GM18907 (cell line): ENCODE measurements around the gene IARS1.

Experiments
- ATAC-seq: cut with Tn5 transposase; IDR thresholded peaks from one replicate; pipeline ENCODE4 v1.9.1; 2021; ENCODE audit warnings: mild to moderate bottlenecking, moderate library complexity; ENCODE audit not compliant: unreplicated experiment

Gene IARS1

DNA sequence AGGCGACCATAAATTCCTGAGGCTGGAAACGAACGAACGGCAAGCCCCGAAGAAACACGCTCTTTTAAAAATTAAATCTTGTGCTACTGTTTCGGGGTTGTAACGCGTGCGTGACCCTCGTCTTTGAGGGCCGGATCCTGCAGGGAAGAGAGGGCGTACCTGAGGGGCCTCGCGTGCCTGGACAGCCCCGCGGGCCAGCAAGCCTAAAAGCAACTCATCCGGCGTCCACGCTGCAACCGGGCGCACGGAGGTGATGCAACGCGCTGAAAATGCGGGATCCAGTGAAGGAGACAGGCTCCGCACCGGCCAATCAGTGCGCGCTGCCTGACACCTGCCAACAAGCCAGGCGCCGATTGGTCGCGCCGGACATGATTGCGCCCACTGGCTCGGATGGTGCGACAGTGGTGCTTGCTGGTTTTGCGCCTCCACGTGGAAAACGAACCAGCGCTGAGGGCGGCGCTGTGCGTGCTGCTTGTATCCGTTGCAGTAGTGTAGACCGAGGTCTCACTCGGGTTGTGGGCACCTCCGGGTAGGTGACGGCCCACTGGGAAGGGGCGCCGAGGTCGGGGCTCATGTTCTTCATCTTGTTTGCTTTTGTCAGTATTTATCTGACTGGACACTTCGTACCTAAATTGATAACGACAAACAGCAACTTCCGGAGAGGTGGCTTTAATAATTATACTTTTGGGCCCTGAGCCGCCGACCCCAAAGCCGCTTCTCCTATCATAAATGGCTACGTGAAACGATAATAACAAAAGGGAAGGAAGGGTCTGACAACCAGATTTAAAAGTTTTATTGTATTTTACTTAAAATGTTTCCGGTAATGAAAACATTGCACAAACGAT is at the start of gene IARS1:
IARS1 (minus strand) TSS at position 246 of the 845 bp plus-strand sequence. CDS start 4,278 bp downstream, outside the sequence.
- ATAC-seq, result peak; percentile 96

DNA sequence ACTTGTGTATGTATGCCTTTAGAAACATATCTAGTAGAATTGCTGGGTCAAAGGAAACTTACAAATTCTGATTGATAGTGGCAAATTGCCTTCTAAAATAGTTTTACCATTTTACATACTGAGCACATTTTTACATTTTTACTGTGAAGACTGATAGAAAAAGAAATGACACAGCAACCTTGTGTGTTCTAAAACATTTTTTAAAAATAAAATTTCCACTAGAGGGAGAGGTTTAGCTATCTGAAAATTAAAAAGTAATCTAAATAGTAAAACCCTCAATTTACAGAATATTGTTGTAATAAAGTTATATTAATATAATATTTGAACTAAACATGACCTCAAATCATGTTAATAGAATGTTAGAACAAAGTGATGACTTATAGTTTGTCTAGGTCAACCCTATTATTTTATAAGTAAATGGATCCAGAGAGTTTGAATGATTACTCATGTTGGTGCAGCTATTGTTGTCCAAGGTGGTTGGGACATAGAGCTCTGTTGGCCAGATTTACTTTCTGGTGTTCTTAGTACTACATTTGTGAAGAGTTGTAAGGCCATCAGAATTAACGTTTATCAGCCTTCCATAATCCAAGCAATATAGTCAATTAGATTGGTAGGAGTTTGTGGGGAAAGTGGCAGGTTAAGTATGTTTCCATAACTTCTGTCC is 49.5 kb upstream of the IARS1 start:
- no peak for ATAC-seq

- ATAC-seq, result no peak
Observed at GRCh38 chr9:92341578-92341977, 48.1 kb upstream of the IARS1 start.

DNA sequence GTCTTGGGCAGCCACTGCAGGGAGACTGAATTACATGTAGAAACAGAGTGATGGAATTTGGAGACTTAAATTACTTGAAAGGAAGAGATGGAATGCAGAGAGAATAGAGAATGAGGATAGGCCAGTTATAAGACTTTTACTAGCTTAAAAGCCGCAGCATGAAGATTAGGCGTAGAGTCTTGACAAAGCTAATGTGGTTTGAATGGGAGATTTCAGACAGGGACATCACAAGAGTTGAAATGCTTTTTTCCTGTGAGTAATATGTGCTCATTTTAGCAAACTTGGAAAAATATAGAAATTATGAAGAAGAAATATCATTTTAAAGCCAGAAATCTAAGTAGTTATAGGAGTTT is 39.8 kb upstream of the IARS1 start:
- no peak for ATAC-seq

DNA sequence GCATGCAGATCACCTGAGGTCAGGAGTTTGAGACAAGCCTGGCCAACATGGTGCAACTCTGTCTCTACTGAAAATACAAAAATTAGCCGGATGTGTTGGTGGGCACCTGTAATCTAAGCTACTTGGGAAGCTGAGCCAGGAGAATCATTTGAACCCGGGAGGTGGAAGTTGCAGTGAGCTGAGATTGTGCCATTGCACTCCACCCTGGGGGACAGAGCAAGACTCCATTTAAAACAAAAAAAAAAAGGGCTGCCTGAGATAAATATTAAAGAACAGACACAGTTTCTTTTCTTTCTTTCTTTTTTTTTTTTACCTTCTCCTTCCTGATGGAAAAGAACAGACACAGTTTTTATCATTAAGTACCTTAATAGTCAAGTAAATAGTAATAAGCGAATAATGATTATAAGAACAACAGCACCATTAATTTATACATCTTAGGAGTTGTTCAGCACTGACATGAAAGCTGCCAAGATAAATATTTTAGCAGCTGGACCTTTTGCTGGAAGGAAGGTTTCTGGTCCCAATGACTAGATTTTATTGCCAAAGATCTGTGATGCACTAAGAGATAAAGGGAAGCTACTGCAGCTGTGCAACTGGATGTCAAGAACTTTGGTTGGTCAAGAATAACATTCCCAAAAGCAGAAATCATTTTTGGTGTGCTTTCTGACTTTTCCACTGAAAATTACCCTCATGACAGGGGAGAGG is 39.2 kb upstream of the IARS1 start:
- no peak for ATAC-seq

DNA sequence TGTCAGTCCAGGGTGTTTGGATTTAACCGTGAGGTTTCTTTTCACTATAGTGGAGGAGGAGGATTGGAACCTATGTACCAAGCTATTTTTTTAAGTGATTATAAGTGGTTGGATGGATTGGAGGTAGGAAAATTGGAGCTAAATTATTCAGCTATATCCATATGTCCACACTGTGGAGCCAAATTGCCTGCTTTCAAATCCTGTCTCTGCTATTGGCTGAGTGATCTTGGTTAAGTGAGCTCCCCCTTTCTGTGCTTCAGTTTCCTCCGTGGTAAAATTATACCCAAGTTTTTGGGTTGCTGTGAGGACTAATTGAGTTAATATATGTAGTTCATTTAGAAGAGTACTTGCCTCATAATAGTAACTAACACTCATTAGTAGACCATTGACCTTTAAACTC is 34.7 kb upstream of the IARS1 start:
- no peak for ATAC-seq

DNA sequence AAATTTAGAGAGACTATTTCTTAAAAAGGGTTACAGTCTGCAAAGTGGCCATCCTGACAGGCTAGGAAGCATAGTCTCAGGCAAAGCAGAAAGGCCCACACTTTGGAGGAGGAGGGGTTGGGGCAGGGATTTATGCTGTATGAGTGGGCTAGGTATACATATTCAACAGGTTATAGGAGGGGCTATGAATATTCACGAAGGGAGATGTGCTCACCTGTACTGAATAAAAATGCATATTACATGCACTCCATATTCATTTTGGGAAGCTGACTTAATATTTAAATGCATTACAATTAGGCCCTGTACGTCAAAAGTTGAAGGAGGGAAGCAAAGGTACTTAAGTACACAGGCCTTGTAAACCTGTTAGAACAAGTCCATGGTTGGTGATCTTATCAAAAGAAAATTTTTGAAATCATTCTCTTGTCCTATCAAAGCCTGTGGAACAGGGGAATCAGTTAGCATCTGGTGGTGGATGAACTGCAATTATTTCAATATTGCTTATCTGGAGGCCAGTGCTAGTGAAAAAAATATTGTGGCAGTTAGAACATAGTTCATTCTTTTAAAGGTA is 33.9 kb upstream of the IARS1 start:
- no peak for ATAC-seq

DNA sequence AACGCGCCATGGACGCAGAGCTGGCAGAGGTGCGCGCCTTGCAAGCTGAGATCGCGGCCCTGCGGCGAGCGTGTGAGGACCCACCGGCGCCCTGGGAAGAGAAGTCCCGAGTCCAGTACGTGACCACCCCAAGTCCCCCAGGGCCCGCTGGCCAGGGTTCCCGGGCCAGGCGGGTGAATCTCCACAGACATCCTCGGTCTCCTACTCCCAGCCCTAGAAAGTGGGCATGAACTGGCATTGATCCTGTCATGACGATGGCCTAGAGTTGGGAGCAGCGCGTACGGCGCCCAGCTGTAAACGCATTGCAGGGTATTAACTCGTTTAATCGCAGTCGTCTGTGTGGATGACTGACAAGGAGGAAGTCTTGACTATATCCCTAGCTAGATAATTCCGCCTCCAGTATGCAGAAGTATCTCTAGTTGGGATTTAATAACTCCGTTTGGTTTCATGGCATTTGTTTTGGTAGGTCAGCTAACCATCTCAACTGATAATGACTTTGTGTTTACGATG is 32.5 kb upstream of the IARS1 start:
- ATAC-seq, result no peak

DNA sequence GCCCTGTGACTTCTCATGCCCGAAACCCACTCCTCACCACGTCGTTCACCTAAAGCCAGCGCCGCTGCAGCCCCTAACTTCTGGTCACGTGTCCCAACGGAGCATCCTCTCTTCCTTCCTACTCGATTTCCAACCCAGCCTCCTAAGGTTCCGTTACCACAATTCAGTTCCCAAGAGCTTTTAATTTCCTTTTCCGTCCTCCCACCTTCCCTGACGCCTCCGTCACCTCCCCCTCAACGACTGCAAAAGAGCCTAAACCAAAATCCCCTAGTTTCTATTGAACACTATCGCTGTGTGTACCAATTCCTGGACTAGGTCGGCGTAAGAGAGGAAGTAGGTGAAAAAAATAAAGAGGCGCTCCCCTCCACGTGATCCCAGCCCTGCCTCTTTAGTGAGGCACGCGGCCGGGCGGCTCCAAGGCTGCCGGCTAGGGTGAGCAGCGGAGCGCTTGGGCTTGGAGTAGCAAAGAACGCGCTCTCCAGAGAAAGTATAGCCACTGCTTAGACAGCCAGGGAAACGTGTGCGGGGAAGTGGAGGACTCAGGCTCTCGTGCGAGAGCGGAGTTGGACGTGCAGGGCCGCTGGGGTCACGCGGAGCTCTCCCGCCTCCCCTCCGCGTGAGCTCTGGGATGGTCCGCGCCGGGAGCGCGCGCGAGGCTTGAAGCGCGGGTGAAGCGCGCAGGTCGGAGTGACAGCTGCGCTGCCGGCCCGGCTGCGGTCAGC is 31.9 kb upstream of the IARS1 start, which contains the start of the genes CENPP and NOL8:
CENPP (plus strand) TSS at position 685 of the 722 bp plus-strand sequence.
NOL8 (minus strand) TSS at position 82 of the 722 bp plus-strand sequence. CDS start 1,189 bp downstream, outside the sequence.
- peak; percentile 91 for ATAC-seq

DNA sequence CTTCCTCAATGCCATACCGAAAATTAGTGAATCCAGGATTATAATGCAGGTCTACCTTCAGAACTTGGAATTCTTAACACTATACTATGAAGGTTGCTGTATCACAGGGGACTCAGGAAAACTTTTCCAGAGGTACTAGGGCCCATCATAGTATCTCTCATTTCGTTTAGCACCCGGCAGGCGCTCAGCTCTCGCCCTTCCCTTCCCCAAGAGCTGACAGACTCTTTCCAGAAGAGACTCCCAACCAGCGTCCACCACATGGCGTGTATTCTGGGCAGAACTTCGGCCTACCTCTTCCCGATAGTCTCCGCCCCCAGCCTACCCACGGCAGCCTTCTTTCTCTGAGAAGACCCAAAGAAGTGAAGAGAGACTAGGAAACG is 31.4 kb upstream of the IARS1 start:
- no peak for ATAC-seq

GRCh38 chr9:92324431-92324830 is 30.9 kb upstream of the IARS1 start:
- no peak for ATAC-seq

DNA sequence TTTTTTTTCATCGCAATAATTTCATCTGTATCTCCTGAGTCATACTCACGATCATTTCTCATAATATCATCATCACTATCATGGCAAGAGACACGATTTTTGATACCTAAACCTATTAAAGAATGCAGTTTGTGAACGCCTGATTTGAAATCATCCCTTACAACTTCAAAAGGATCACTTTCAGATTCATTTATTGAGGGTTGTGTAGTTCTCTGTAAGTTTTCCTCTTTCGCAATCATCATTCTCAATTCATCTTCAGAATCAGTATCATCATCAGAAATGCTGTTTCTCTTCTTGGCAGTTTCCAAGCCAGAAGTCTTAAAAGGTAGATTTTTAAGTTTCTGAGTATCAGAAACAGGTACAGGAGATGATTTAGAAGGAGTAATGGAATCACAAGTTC is 22.0 kb upstream of the IARS1 start:
- no peak for ATAC-seq

DNA sequence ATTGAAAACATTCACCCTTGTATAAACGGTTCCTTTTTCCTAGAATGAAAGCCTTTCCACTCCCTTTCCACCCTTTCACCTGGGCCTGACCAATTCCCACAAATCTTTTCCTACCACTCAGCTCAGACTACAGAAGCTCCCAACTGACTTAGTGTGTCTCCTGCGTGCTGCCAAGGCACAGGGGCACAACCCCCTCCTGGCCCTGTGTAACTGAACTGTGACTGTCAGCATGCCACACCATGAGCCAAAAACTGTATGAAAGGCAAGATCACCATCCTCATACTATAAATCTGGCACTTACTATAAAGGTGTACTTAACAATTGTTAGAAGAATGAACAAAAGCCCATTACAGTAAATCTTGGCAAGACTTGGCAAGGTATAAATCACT is 20.1 kb upstream of the IARS1 start:
- ATAC-seq, result no peak

- no peak for ATAC-seq
Observed at GRCh38 chr9:92312887-92313623, 19.6 kb upstream of the IARS1 start.

DNA sequence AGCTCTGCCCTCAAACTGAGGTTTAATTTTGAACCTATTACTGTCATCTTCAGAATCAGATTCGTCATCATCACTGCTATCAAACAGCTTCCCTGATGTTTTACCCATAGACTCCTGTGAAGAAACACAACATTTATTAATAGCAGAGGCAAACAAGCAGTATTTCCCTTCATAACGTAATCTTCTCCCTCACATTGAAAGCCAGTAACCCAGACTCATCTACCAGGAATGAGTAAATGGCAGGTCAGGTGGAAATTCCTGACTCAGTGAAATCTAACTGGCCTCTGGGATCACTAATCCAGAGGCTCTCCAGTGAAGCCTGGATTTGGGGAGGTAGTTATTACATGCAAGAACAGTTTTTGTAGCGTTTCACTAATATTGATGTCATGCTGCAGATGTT is 17.1 kb upstream of the IARS1 start:
- ATAC-seq, result no peak

DNA sequence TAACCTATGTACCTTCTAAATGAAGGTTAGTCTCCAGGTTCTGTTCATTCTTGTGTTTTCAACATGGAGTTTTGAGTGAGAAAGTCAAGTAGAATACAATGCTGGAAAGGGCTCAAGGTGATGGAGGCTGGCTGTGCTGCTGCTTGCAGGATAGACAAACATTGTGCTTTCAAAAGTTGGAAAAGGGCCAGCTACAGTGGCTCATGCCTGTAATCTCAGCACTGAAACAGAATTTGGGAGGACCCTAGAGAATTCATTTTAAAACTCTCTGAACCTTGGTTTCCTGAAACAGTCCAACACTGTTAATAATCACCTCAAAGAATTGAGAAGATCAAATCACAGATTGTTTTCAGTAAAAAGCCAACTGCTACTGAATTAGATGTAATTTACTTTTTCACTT is 15.4 kb upstream of the IARS1 start:
- no peak for ATAC-seq

DNA sequence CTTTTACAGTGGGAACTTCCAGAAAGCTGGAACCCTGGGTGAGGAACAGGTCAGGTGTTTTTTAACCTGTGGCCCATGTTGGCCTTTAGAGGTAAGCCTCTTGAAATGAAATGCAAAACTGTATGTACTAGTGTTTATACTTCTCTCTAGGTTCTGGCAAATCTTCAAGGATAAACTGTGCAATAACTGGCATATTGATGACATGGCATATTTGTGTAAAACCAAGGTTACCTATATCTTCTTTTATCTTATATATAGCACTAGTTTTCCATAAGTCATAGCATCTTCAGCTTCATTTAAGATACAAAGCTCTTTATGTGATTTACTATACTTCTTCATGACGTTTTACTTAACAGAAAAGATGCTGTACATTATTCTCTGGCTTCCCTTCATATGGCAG is 7.4 kb upstream of the IARS1 start:
- no peak for ATAC-seq

DNA sequence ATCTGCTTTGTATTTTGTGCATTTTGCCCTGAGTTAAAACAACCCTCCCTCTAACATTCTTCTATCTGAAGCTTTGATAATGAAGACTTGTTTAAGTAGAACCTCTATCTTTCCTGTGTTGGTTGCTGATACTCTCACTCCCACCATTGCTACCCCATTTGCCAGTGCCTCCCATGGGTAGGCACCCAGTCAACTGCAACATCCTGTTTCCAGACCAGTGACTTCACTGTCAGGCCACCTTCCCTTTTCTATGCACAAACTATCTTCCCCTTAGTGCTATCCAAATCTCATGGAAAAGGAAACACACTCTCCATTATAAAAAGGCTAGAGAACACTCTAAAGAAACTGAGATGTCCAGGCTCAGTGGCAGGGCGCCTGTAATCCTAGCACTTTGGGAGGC is 5.6 kb upstream of the IARS1 start:
- no peak for ATAC-seq

GRCh38 chr9:92298036-92298435 is 4.5 kb upstream of the IARS1 start:
- no peak for ATAC-seq

DNA sequence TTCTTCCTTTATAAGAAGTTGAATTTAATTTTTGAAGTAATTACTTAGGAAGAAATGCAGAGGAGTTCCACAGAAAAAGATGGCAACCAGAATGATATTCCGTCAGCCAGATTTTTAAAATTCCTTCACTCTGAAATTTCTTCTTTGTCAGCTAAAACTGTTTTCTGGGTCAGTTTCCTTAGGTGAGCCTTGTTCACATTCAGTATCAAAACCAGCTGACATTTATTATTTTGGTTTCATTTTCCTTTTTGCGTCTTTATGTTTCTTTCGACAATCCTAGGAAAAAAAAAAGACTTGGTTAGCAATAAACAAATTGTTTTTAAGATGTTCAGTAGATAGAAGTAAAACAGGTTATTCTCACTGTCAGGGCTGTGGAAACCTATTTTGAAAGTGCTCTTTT is 4.1 kb upstream of the IARS1 start:
- no peak for ATAC-seq
